ENCODE measurements around the gene ADAMTS8.

DNA sequence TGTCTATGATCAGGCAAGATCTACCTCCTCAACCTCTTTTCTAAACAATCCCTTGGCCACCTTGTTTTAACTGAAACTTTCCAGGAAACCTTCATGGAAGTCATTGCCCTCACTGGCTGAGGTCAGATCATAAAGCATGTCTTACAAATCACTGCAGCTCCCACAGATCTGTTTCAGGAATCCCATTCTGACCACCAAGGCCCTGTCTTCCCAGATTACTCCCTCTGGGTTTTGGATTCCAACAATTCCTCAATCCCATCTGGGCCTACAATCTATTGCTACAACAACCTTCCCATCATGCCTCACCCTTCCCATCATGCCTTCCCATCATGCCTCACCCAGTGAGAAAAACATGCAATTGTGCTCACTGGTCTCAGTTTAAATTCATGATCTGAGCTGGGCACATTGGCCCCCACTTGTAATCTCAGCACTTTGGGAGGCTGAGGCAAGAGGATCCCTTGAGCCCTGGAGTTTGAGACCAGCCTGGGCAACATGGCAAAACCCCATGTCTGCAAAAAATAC is 35.9 kb upstream of the ADAMTS8 start:
- TF ChIP-seq, protein P1, sequence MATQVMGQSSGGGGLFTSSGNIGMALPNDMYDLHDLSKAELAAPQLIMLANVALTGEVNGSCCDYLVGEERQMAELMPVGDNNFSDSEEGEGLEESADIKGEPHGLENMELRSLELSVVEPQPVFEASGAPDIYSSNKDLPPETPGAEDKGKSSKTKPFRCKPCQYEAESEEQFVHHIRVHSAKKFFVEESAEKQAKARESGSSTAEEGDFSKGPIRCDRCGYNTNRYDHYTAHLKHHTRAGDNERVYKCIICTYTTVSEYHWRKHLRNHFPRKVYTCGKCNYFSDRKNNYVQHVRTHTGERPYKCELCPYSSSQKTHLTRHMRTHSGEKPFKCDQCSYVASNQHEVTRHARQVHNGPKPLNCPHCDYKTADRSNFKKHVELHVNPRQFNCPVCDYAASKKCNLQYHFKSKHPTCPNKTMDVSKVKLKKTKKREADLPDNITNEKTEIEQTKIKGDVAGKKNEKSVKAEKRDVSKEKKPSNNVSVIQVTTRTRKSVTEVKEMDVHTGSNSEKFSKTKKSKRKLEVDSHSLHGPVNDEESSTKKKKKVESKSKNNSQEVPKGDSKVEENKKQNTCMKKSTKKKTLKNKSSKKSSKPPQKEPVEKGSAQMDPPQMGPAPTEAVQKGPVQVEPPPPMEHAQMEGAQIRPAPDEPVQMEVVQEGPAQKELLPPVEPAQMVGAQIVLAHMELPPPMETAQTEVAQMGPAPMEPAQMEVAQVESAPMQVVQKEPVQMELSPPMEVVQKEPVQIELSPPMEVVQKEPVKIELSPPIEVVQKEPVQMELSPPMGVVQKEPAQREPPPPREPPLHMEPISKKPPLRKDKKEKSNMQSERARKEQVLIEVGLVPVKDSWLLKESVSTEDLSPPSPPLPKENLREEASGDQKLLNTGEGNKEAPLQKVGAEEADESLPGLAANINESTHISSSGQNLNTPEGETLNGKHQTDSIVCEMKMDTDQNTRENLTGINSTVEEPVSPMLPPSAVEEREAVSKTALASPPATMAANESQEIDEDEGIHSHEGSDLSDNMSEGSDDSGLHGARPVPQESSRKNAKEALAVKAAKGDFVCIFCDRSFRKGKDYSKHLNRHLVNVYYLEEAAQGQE (IDR thresholded peaks at IDR 0.05; ENCODE audit: insufficient read depth in 1 of 2, low read depth in 2 of 2, low read length in 2 of 2) = no peak
- TF ChIP-seq TAF1 (IDR thresholded peaks at IDR 0.05; ENCODE audit: borderline replicate concordance, insufficient read depth, low read length) (no peak), SIN3A (IDR thresholded peaks at IDR 0.05; ENCODE audit: borderline replicate concordance, insufficient read depth, low read length) (no peak), POLR2AphosphoS5 (IDR thresholded peaks at IDR 0.05; ENCODE audit: low read depth, low read length) (no peak), FOXP2 (optimal IDR thresholded peaks at IDR 0.05; ENCODE audit: borderline replicate concordance, extremely low read depth, extremely low read length, insufficient read depth) (no peak)

Data from PFSK-1 (cell line).